T-helper 2 cell treated with Interferon-gamma antibody and Interleukin-4, amounts not matched to agents 100 ng/mL and 5 ng/mL, for 36 hours (primary cell): ENCODE results near the gene IL36B. TPM values are rescaled to one million over a fixed set of nuclear protein-coding genes. Genes with fewer than 3 reads are reported as not detected.

Experiments used
- intact Hi-C: fragments of 100-400 bp; cut with micrococcal nuclease; formaldehyde crosslinking; loops from one replicate; pipeline ENCODE4 v1.15.1; 2023
- total RNA-seq: library from RNA; stranded (reverse); gene quantifications from 2 replicates; pipeline ENCODE4 v1.2.3, GENCODE V29; 2022

The IL36B gene
- total RNA-seq, 1 donor from 2014 or later = not detected

DNA sequence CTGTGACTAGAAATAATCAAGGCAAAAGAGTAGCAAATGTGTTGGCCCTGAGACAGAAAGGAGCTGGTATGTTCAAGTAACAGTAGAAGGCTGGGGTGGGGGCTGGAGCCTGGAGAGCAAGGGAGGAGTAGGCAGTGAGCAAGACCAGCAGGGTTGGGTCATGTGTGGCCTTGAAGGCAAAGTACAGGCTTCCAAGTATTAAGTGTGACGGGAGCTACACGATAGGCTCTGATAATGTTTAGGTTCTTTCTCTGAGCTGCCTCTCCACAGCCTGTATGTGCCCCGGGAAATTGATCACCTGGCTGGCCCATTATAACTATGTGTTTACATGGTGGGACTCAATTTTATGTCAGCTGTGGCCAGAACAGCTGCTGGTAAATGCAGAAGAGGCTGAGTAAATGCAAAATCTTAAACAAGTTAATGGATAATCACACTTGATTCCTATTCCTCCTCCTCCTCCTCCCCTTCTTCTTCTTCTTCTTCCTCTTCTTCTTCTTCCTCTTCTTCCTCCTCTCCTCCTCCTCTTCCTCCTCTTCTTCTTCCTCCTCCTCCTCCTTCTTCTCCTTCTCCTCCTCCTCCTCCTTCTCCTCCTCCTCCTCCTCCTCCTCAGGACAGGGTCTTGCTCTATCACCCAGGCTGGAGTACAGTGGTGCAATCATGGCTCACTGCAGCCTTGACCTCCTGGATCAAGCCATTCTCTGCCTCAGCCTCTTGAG, 24.4 kb upstream of the IL36B start:
- intact Hi-C loops = no loop called here

DNA sequence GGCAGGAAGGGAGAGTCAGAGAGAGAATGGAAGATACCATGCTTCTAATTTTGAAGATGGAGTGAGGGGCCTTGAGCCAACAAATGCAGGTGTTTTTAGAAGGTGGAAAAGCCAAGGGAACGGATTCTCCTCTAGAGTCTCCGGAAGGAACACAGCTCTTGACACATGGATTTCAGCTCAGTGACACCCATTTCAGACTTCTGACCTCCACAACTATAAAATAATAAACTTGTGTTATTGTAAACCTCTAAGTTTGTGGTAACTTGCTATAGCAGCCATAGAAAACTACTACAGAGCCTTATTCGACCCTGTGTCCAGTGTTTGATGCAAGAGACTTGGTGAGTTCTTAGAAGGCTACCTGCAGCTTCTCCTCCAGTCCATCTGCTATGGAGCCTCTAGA, 22.9 kb upstream of the IL36B start:
- intact Hi-C loops = no loop called here

DNA sequence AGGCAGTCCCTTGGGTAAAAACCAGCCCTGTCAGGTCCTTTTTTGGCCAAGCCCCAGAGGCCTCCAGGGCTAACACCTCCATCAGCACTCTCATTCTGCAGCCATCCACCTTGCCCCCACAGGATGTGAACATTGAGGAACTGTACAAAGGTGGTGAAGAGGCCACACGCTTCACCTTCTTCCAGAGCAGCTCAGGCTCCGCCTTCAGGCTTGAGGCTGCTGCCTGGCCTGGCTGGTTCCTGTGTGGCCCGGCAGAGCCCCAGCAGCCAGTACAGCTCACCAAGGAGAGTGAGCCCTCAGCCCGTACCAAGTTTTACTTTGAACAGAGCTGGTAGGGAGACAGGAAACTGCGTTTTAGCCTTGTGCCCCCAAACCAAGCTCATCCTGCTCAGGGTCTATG, 22.4 kb upstream of the IL36B start:
- intact Hi-C loops = no loop called here

DNA sequence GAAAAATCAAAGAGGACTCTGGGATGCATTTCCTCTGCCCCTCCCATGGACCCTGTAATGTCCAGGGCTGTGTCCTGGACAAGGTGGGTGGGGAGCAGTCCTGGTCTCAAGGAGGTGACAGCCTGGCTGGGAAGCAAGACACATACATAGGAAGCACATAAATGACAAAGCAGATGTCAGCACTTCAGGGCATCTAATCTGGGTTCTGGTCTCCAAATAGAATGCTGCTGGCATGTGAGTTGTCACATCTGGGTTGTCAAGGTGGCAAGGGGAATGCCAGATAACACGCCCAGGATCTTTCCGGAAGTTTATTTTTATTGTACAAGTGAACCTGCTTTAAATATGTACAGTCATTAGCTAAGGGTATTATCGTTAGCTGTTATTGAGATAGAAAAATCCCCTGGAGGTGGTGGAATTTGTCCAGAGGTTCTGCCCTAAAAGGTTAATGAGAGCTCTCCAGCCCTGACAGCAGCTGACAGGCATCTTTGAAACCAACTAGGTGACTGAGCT, 20.7 kb upstream of the IL36B start:
- intact Hi-C loops = no loop called here

DNA sequence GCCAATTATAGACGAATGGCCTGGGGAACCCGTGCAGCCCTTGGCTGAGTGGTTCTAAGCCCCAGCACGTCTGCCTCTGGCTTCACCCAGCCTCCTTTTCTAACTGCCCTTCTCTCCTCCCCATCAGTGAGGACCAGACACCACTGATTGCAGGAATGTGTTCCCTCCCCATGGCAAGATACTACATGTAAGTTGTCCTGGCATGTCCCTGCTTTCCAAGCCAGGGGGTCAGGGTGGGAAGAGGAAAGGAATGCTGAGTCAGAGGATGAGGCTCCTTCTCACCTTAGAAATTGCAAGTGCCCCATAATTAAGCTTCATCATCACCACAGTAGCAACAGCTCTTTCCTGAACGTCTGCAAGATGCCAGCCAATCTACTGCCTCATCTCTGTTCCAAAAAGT, 19.9 kb upstream of the IL36B start:
- intact Hi-C loops = no loop called here

DNA sequence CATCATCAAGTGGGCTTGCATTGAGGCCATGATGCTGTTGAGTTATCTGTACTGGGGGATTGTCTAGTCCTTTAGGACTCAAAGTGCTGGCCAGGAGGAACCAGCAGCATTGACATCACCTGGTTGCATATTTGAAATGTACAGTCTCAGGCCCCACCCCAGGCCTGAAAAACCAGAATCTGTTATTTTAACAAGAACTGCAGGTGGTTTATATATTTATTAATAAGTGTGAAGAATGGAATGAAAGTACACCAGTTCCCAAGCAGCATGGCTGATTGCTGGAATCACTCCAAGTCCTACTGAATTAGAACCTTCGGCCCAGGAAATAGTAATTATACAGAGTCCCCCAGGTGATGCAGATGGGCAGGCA, 17.9 kb upstream of the IL36B start:
- intact Hi-C loops = no loop called here

DNA sequence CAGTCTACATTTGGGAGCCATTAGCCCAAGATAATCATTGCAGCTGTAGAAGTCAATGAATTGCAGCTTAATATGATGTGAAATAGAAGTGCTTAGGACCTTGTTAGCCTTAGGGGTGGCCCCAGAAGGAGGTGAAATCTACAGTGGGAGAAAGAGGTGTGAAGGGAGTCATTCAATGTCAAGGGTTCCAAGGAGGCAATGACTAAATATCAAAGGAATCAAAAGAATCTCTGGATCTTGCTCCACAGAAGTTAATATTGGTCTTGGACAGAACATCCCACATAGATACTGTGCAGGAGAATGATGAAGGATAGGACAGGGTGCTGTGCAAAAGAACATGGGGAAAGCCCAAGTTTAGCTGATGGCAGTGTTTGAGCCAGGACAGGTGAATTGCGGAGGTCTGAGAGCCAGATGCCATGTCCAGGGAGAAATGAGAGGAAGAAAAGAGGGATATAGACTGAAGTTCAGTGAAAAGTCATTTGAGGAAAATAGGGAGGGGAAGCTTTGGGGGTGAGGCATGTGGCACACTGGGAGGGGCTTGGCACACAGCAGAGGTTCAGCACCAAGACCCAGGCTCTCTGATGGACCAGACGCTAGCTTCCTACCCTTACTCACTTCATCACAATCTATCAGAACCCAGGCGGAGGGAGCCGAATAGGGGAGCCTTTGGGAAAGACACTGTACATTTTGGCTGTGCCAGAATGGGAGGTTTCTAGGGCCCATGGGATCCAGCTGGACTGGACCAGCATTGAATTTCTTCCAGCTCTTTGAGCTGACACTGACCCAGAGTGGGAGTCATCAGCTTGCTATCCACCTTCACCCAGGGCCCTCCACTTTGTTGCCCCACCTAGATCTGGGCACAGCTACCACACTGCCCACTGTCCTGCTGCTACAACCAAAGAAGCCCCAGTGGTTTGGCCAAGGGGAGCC, 17.3 kb upstream of the IL36B start:
- intact Hi-C loops = no loop called here

DNA sequence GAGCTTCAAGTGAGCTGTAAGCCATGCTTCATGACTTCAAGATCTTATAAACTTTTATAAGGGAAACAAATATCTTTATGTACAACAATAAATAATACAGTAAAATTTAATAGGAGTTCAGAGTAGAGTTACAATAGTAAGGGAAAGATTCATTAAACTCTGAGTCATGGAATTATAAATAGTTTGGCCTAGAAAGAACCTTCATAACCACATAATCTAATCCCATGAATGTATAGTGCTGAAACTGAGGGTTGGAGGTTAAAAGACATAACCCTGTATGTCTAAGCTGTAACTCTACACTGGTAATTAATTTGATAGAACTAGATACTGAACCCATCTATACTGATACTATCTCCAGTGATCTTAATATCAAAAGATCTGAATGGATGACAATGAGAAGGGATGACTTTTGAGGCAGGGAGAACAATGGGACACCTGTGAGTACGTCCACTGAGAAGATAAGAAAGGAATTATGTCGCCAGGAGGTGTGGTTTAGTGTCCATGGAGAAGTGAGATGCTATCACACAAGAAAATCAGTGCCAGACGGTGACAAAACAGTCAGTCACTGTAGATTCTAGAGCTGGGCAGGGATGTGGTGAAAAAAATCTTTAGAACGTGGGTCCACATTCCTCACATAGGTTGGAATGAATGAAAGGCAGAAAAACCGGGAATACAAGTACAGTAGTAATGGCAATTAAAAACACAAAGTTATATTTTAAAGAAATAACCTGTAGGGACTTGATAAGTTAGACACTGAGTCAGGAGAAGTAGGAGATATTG, 16.2 kb upstream of the IL36B start:
- intact Hi-C loops = no loop called here

DNA sequence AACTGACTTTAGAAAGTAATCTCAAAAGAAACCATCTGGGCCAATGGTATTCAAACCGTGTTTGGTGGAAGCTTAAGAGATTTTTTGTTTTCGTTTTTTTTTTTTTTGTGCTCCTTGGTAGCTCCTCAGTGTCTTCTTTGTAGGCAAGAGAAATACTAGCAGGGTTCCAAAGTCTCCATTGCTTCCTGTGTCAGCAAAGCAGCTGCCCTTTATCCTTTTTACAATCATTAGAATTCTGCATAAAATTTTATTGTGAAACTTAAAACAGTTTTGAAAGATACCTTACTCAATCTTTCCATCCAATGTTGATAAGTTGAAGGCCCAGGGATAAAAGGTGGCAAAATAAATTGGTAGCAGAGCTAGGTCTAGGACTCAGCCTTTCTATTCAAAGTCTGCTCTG, 15.6 kb upstream of the IL36B start:
- intact Hi-C loops = no loop called here

DNA sequence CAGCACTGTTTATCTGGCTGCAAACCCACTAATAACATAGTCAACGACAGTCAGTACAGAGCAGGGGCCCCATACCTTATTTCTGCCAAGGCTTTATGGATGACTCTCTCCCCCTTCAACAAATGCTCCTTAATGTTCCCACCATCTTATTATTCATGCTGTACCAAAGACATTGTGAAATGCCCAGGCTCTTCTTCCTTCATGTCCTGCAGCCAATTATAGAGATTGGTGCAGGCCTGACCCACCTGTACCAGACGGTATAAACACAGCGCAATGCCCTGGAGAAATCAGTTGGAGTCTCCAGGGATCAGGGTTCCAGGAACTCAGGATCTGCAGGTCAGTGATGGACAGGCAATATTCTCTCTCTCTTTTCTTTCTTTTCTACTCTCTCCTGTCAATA, 15.0 kb upstream of the IL36B start, which contains the start of gene IL1F10:
Gene IL1F10, plus strand, starts transcription at position 290 of the 400 bp plus-strand sequence. CDS start 4,769 bp downstream, outside the sequence.
- intact Hi-C loops = no loop called here

DNA sequence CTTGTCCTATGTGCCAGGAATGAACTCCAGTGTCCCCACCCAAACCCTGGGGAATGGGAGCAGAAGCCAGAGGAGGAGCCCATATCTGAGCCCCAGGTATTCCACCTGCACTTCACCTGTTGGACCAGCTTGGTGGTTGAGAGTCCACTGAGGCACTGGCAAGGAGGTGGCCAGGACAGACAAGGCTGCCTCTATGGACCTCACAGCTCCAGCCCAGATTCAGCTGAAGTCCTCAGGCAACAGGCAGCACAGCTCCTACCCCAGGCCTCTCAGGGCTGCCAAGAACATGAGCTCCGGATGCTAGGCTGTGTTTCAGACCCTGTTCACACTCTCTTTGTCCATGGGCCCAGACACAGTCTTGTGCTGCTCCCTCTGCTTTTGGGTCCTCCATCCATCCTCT, 12.2 kb upstream of the IL36B start:
- intact Hi-C loops = no loop called here

DNA sequence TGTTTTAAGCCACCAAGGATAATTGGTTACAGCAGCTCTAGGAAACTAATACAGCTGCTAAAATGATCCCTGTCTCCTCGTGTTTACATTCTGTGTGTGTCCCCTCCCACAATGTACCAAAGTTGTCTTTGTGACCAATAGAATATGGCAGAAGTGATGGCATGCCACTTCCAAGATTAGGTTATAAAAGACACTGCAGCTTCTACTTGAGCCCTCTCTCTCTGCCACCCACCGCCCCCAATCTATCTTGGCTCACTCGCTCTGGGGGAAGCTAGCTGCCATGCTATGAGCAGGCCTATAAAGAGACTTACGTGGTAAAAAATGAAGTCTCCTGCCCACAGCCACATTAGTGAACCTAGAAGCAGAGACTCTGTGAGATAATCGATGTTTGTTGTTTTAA, 11.6 kb upstream of the IL36B start:
- intact Hi-C loops = no loop called here

DNA sequence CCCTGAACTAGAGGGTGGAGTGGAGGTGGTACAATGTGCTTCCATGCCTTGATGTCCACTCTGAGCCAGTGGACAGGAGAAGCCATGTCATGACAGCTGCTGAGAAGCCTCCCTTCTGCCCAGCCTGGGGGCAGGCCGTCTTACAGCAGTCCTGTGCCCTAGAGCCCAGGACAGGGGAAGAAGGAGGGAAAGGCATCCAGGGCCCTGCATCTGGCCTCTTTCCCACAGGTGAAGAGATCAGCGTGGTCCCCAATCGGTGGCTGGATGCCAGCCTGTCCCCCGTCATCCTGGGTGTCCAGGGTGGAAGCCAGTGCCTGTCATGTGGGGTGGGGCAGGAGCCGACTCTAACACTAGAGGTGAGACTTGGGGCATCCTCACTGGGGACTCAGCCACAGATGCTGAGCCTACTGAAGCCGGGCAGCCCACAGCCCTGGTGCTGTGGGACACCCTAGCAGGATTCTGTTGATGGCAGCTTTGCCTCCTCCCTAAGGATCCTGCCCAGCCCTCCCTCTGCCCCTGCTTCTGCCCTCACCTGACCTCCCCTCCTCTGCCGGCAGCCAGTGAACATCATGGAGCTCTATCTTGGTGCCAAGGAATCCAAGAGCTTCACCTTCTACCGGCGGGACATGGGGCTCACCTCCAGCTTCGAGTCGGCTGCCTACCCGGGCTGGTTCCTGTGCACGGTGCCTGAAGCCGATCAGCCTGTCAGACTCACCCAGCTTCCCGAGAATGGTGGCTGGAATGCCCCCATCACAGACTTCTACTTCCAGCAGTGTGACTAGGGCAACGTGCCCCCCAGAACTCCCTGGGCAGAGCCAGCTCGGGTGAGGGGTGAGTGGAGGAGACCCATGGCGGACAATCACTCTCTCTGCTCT, 9.5 kb upstream of the IL36B start:
- intact Hi-C loops = no loop called here

DNA sequence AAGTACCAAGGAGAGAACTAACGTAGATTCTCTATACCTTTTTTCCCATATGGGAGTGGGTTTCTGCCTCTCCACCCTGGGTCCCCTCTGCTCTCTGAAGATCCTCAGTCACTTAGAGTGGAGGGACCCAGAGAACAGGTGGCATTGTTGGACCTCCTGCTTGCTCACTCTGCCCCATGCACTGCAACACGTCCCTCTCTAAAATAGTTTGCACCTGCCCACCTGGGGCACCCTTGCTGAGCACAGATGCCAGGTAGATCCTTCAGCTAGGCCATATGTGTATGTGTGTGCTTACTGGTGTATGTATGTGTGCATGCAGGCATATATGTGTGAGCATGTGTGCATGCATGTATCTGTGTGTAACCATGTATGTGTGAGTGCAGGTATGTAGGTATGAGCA, 8.6 kb upstream of the IL36B start:
- intact Hi-C loops = no loop called here

DNA sequence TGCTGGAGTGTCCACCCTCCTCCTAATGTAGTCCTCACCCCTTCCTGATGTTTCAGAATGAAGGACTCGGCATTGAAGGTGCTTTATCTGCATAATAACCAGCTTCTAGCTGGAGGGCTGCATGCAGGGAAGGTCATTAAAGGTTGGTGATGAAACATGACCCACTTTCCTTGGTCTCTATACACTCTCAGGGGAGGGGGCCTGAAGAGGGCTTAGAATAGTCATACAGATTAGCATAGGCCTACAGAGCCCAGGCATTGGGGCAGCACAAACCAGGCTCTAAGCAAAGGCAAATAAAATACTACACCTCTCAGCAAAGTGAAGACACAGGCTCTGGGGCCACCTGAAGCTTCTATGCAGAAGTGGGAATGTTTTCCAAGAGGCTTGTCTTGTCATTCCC, 8.1 kb upstream of the IL36B start:
- intact Hi-C loops = no loop called here

DNA sequence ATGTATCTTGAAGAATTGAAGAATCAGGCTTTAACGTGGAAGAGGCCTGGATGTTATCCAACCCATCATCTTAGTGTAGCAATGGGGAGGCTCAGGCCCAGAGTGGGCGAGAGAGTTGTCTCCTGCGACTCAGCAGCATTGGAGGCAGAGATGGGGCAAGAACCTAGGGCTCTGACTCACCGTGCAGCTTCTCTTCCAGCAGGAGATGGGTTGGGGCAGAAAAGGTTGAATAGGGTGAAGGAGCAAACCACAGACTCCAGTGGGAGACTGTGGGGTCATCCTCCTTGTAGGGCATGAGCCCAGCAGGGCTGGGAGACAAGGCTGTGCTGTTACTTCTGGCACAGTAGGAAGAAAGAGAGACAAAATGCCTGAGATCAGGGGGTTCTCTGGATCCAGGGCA, 7.7 kb upstream of the IL36B start:
- intact Hi-C loops = no loop called here

DNA sequence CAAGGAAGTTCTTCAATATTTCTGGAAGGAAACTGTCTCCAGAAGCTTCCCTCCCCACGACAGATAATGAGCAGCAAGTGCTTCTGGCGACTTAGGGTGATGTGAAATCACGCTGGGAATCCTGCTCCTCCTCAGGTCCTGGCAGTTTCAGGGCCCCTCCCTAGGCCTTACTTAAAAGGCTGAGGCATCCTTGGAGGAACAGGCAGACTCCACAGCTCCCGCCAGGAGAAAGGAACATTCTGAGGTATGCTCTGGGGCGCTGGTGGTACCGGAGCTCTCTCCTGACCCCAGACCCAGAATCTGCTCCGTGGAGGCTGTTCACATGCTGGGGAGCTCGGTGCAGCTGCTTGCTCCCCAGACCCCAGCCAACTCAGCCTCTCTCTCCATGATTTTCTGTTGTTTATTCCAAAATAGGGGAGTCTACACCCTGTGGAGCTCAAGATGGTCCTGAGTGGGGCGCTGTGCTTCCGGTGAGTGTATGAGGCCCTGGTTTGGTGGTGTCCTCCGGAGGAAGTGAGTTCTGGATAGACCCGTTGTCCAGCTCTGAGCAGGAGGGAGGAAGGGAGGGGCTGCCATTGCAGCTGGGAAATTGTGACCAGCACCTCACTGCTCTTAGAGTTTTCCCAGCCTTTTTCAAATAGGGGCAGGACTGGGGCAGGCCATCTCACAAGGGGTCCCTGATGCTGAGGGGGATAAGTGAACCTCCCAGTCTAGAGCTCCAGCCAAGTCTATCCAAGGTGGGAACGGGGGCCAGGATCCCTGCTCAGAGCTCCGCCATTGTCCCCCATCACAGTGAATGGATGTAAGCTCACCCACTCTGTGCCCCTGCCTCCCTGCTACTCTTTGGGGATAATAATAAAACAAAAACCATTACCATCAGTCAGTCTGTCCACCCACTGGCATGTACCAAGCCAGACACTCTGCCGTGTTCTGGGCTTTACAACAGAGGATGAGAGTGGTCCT, 6.6 kb upstream of the IL36B start, which contains the start of gene IL36RN:
Gene IL36RN, plus strand, starts transcription at position 201 of the 963 bp plus-strand sequence. Its CDS starts 241 bp downstream, at position 442.
- intact Hi-C loops = no loop called here

DNA sequence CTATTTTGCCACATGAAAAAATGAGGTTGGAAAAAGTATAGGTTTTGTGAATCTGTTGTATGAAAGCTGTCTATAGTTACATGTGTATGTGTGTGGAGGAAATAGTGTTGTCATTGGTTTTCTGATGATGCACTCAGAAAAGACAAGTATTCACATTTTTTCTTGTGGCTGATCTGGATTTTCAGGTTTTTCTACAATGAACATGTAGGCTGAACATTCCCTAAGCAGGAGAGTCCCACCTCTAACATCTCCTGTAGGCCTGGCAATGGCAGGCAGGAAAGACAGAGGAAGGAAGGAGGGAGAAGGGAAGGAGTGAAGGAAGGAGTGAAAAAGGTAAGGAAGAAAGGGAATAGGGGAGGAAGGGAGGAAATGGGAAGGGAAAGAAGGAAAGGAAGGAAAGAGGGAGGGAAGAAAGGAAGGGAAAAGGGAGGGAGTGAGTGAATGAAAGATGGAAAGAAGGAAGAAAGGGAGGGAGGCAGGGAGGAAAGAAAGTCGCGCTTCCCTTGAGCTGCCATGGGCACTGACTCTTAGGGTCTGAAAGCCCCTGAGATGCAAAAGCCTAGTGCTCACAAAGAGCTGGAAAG, 5.8 kb upstream of the IL36B start:
- intact Hi-C loops = no loop called here

DNA sequence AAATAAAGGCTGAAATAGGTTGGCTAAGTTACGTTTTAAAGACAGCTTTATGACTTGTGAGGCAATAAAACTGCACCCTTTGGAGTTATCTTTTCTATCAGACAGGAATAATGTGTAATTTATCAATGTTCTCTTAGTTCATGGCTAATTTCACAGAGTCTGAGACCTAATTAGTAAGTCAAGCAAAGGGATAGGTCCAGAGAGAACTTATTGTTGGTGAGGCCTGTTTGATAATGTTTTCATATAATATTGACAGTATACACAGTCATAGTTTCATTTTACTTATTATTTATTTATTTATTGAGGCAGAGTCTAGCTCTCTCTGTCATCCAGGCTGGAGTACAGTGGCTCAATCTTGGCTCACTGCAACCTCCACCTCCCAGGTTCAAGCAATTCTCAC, 4.5 kb upstream of the IL36B start:
- intact Hi-C loops = no loop called here
